Fibroblast of skin of left biceps (primary cell): ENCODE results near the gene RPEL1.

Source experiments
- DNase-seq, 2 experiments: peaks; one replicate each; pipeline ENCODE4 v3.0.0-alpha.2; 2013; ENCODE audit warnings: low read depth in 2 of 2

Gene RPEL1

GRCh38 chr10:103278862-103279298 is 33.2 kb downstream of the RPEL1 start:
- no peak for DNase-seq

- no peak for DNase-seq
These were observed 34.3 kb downstream of the RPEL1 start for GRCh38 chr10:103280031-103280430.

- no peak for DNase-seq
These were observed 34.8 kb downstream of the RPEL1 start for GRCh38 chr10:103280506-103280905.

GRCh38 chr10:103281753-103282152 is 36.1 kb downstream of the RPEL1 start:
- DNase-seq, result no peak

GRCh38 chr10:103282961-103283360 is 37.3 kb downstream of the RPEL1 start:
- no peak for DNase-seq

GRCh38 chr10:103284170-103284569 is 38.5 kb downstream of the RPEL1 start:
- no peak for DNase-seq

- DNase-seq, result no peak
These were observed 42.3 kb downstream of the RPEL1 start for GRCh38 chr10:103287992-103288391.

GRCh38 chr10:103291588-103291987 is 45.9 kb downstream of the RPEL1 start:
- DNase-seq, result no peak

- peak; percentile 59 to 62 for DNase-seq
These were observed 49.8 kb downstream of the RPEL1 start for GRCh38 chr10:103295374-103296015.
